ENCODE measurements around the gene TMEM245. TPM values are rescaled to one million over a fixed set of nuclear protein-coding genes. Genes with fewer than 3 reads are reported as not detected.
A peak's percentile ranks its signal among the peaks of the same experiment; 100 is the strongest.

The TMEM245 gene
- total and polyA plus RNA-seq, 10 of the 15 experiments (the other 5 are each of a cell fraction or from before 2014, with no cell fraction given): 7.4 to 36.1 (median 19.0) TPM

- TF ChIP-seq SUPT20H (IDR thresholded peaks at IDR 0.05; ENCODE audit: borderline replicate concordance, control insufficient read depth, low read depth, low read length): no peak
- TF ChIP-seq MYC (IDR thresholded peaks at IDR 0.05; ENCODE audit: insufficient read depth, insufficient read length, insufficient replicate concordance, low read length, severe bottlenecking): peak; percentile 9
- TF ChIP-seq ELK1 (IDR thresholded peaks at IDR 0.05; ENCODE audit: low read depth, low read length): peak; percentile 58; the same call in 1 of the 2 replicates
- TF ChIP-seq ATF7 (IDR thresholded peaks at IDR 0.05; ENCODE audit: low read depth): peak; percentile 63
- TF ChIP-seq, protein P1, sequence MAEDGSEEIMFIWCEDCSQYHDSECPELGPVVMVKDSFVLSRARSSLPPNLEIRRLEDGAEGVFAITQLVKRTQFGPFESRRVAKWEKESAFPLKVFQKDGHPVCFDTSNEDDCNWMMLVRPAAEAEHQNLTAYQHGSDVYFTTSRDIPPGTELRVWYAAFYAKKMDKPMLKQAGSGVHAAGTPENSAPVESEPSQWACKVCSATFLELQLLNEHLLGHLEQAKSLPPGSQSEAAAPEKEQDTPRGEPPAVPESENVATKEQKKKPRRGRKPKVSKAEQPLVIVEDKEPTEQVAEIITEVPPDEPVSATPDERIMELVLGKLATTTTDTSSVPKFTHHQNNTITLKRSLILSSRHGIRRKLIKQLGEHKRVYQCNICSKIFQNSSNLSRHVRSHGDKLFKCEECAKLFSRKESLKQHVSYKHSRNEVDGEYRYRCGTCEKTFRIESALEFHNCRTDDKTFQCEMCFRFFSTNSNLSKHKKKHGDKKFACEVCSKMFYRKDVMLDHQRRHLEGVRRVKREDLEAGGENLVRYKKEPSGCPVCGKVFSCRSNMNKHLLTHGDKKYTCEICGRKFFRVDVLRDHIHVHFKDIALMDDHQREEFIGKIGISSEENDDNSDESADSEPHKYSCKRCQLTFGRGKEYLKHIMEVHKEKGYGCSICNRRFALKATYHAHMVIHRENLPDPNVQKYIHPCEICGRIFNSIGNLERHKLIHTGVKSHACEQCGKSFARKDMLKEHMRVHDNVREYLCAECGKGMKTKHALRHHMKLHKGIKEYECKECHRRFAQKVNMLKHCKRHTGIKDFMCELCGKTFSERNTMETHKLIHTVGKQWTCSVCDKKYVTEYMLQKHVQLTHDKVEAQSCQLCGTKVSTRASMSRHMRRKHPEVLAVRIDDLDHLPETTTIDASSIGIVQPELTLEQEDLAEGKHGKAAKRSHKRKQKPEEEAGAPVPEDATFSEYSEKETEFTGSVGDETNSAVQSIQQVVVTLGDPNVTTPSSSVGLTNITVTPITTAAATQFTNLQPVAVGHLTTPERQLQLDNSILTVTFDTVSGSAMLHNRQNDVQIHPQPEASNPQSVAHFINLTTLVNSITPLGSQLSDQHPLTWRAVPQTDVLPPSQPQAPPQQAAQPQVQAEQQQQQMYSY (CRISPR knock-in tag; IDR thresholded peaks at IDR 0.05): no peak
- no peak for TF ChIP-seq FOXK2 (IDR thresholded peaks at IDR 0.05)
- peak; percentile 95 for TF ChIP-seq YY1 (IDR thresholded peaks at IDR 0.05; ENCODE audit: low read depth, low read length)
- TF ChIP-seq IKZF2 (IDR thresholded peaks at IDR 0.05): peak in 1 of 2 experiments; percentile 19; a peak in 1 of 4 replicates
- peak; percentile 87; the same call in 1 of the 2 replicates for TF ChIP-seq GATAD2B (conservative IDR thresholded peaks at IDR 0.05; ENCODE audit: low read depth)
- TF ChIP-seq, protein P2, sequence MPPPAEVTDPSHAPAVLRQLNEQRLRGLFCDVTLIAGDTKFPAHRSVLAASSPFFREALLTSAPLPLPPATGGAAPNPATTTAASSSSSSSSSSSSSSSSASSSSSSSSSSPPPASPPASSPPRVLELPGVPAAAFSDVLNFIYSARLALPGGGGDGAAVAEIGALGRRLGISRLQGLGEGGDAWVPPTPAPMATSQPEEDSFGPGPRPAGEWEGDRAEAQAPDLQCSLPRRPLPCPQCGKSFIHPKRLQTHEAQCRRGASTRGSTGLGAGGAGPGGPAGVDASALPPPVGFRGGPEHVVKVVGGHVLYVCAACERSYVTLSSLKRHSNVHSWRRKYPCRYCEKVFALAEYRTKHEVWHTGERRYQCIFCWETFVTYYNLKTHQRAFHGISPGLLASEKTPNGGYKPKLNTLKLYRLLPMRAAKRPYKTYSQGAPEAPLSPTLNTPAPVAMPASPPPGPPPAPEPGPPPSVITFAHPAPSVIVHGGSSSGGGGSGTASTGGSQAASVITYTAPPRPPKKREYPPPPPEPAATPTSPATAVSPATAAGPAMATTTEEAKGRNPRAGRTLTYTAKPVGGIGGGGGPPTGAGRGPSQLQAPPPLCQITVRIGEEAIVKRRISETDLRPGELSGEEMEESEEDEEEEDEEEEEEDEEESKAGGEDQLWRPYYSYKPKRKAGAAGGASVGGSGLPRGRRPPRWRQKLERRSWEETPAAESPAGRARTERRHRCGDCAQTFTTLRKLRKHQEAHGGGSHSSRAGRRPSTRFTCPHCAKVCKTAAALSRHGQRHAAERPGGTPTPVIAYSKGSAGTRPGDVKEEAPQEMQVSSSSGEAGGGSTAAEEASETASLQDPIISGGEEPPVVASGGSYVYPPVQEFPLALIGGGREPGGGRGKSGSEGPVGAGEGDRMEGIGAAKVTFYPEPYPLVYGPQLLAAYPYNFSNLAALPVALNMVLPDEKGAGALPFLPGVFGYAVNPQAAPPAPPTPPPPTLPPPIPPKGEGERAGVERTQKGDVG (CRISPR knock-in tag; IDR thresholded peaks at IDR 0.05): no peak
- TF ChIP-seq RAD51 (IDR thresholded peaks at IDR 0.05): no peak
- peak; percentile 67 for TF ChIP-seq NR2F1 (conservative IDR thresholded peaks at IDR 0.05)
- no peak for TF ChIP-seq NFIC (IDR thresholded peaks at IDR 0.05; ENCODE audit: low read depth, low read length)
- TF ChIP-seq NFYB (IDR thresholded peaks at IDR 0.05; ENCODE audit: insufficient read depth, low read depth, low read length): peak; percentile 73
- peak; percentile 82 for TF ChIP-seq TAF1 (IDR thresholded peaks at IDR 0.05; ENCODE audit: borderline replicate concordance, low read depth, low read length)
- TF ChIP-seq ETV6 (conservative IDR thresholded peaks at IDR 0.05 in 1 of 2, IDR thresholded peaks at IDR 0.05 in 1 of 2; ENCODE audit: borderline replicate concordance in 1 of 2, low read depth in 1 of 2): no peak
- peak; percentile 86; the same call in 1 of the 2 replicates for TF ChIP-seq RB1 (IDR thresholded peaks at IDR 0.05; ENCODE audit: borderline replicate concordance)
- TF ChIP-seq SREBF1 (IDR thresholded peaks at IDR 0.05; ENCODE audit: low read length): peak; percentile 89
- TF ChIP-seq BHLHE40 (IDR thresholded peaks at IDR 0.05; ENCODE audit: borderline replicate concordance in 1 of 2, low read depth in 2 of 2, low read length in 1 of 2): peak in 1 of 2 experiments; percentile 25; a peak in 2 of 4 replicates
- 0 out of 2 replicates have a peak, but pooled peaks have one; percentile 38 for TF ChIP-seq WRNIP1 (IDR thresholded peaks at IDR 0.05; ENCODE audit: borderline replicate concordance, low read depth, low read length)
Observed at GRCh38 chr9:109119439-109120203, at the start of gene TMEM245 (continued).
